Stimulated activated CD4-positive, alpha-beta T cell treated with anti-CD3 and anti-CD28 coated beads, Interleukin-1b, Interleukin-23, amount 100 ng/mL, for 48 hours (primary cell): ENCODE measurements around the gene DCDC2.
A peak's percentile ranks its signal among the peaks of the same experiment; 100 is the strongest.
"Not testable (repeated sequence)": the region's sequence is repeated elsewhere in the genome, so short reads cannot be mapped to it uniquely, and the experiment has no call there.

Source experiments
- DNase-seq: peaks from one replicate; pipeline ENCODE4 v3.0.0-alpha.2; 2020

The DCDC2 gene

DNA sequence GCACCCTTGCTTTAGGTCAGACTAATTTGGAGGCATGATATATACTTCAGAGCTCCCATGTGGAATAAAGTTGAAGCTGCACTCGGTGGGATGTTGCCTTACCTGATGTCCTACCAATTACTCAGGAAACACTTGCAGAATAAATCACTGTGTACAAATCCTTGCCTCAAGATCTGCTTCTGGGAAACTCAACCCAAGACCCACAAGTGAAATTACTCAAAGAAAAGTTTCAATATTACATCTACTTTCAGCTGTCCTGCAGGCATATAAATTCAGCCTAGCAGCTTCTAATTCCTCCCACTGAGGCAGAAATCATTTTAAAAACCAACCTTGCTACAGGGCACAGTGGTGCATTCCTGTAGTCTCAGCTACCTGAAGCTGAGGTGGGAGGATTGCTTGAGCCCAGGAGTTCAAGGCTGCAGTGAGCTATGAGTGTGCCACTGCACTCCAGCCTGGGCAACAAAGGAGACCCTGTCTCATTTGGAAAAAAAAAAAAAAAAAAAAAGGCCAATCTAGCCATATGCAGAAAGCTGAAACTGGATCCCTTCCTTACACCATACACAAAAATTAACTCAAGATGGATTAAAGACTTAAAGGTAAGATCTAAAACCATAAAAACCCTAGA, 20.7 kb upstream of the DCDC2 start:
- no peak for DNase-seq

DNA sequence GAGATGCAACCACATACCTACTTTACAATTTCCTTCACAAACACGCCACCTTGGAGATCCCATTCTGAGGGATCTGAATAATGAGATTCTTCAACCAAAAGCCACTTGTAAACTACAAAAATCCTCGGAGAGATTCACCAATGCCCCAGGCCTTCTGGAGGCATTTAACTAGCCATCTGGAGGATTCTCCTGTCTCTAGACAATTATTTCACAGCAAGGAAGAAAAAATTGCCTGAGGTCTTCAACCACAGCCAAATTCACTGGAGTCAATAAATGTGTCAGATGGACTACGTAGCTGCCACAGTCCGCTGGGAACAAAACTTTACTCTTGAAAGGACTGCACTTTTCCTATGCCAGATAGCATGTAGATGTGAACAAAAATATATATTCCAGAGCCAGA, 19.0 kb upstream of the DCDC2 start:
- DNase-seq, result no peak

DNA sequence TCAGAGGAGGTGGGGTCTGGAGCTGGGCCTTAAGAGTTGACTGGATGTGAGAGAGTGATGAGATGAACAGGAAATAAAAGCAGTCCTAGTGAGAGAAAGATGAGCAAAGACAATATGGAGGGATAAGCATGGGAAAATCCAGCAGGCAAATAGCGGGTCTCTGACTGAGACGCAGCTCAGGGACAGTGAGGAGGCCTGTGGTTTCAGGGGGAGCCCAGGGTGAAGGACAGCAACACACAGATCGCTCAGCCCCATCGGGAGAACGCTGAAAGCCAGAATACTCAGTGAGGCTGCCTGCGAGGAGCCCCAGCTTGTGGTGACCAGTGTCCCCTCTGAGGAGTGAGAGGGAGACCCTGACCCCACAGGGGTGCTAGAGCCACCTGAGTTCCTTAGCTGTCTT, 16.8 kb upstream of the DCDC2 start:
- DNase-seq, result no peak

DNA sequence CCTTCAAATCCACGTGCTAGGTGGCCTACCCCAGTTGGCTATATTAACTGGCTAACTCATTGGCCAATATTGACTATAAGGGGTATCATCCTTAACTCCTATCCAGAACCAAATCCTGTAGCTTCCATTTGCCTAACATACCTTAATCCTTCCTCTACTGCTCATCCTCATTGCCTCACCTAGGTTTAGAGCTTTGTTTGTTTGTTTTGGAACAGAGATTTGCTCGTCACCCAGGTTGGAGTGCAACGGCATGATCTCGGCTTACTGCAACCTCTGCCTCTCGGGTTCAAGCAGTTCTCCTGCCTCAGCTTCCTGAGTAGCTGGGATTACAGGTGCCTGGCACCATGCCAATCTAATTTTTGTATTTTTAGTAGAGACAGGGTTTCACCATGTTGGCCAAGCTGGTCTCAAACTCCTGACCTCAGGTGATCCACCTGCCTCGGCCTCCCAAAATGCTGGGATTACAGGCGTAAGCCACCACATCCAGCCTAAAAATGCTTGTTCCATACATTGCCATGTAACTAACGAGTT, 7.3 kb upstream of the DCDC2 start:
- not testable (repeated sequence) for DNase-seq

DNA sequence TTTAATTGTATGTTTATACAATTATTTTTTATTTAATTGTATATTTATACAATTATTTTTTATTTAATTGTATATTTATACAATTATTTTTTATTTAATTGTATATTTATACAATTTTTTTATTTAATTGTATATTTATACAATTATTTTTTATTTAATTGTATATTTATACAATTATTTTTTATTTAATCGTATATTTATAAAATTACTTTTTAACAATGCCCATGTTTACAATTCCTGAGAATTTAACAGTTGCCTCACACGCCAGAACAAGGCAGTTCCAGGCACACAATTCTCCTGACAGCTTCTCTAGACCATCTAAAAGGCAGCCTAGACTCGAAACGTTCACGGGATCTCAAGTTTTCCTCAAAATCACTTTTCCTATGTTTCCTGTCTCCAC, 4.5 kb upstream of the DCDC2 start:
- DNase-seq, result not testable (repeated sequence)

DNA sequence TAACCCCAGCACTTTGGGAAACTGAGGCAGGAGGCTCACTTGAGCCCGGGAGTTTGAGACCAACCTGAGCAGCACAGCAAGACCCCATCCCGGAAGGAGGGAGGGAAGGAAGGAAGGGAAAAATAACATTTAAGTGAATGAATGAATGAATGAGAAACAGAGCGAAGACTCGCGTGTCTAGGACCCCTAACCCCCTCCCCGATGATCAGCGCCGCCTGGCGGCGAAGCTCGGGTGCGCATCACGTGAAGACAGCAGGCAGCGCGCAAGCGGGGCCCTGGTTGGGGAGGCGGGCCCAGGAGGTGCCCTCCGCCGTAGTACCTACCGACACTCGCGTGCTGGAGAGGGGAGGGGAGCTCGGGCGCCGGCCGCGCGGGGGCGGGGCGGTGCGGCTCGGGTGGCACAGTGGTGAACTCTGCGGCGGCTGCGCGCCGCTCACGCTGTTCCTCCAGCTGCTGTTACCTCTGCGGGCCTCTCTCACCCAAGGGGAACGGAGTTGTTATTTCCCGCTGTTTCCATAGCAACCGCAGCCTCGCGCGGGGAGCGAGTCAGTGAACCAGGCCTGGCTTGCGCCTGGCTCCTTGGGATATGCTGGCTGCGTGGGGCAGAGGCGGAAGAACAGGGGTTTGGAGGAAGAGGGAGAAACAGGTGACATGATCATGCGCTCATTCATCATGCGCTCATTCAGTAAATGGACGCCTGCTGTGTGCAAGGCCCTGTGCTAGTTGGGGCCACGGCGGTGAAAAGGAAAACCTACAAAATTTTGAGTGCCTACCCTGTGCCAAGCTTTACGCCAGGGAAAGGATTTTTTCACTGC, 2.0 kb upstream of the DCDC2 start:
- DNase-seq, result peak; percentile 91

DNA sequence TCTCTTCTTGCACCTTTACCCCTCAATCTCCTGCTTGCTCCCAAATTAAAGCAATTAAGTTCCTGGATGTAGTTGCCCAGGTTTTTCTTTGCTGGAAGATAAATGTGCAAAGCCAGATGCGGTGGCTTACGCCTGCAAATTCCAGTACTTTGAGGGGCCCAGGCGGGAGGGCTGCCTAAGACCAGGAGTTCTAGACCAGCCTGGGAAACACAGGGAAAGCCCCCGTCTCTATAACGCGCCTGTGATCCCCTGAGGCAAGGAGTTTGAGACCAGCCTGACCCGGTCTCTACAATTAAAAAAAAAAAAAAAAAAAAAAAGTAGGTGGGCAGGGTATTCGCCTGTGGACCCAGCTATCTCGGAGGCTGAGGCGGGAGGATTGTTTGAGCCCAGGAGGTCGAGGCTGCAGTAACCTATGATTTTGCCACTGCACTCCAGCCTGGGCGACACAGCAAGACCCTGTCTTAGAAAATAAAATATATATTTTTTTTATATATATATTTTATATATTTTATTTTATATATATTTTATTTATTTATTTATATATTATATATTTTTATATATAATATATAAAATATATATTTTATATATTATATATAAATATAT, 461 bp upstream of the DCDC2 start:
- DNase-seq, result no peak

DNA sequence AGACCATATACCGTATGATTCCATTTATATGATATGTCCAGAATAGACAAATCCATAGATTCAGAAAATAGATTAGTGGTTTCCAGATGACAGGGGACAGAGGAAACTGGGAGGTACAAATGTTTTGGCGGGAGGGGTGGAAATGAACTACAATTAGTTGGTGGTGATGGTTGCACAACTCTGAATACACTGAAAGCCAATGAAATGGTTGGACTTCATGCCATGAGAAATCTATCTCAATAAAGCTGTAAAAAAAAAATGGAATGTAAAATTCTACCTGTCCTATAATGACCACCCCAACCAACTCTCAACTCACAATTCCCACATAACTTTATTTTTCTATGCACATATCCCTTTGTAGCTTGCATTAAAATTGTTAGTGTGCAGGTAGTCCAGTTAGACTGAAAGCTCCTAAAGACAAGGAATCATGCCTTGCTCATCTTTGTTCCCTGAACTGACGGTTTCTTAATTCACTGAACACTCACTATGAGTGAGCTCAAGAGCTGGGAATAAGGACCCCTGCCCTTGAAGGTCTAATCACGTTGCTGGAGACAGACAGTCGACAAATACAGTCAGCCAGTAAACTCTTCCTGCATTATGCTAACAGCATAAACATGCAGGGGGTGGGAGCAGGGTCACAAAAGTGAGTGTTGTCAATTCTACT, 1.4 kb downstream of the DCDC2 start:
- DNase-seq, result no peak

DNA sequence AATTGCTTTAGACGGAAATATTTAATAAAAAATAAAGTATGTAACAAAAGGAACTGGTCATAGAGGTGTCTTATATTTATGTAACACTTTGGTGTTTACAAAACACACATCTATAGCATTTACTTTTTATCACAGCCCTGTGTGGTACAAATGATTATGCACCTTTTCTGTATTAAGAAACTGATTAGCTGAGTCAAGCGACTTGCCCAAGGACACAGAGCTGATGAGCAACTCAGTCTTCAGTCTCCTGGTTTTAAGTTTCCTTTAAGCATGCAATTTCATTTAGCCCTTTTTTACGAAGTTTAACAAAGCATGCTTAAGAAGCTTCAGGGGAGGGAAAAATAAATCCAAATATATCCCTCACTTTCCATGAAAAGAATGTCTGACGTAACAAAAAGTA, 2.5 kb downstream of the DCDC2 start:
- DNase-seq, result no peak

DNA sequence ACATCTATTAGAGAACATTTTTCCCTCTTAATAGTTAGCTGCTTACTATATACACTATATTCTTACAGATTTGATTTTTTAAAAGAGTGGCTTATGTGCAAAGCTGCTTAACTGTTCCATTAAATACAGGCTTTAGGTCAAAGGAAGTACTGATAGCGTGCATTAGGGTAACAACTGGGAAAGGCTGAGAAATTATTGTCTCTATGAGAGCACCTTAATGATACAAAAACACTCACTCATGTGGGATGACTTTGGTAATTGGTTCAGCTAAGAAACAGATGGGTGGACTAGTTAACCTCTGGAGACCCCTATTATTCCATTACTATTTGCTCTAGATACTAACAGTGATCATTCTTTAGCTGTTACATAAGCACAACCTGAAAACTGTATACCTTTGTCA, 4.0 kb downstream of the DCDC2 start:
- no peak for DNase-seq

DNA sequence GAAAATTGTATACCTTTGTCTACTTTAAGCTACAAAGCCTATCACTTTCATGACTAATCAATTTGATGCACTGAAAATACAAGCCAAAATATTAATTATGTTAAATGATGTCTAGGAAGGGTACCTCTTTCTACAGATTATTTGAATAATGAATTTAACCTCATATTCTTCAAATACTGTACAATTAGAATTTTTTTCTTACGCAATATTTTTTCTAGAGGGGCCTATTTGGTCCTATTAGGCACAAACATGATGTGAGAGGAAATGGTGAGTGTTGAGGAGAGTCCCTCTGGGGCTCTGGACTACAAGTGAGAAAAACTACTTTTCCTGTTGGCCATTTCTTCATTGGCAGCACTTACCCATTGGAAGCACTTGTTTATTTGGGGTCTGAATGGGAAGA, 5.4 kb downstream of the DCDC2 start:
- no peak for DNase-seq

DNA sequence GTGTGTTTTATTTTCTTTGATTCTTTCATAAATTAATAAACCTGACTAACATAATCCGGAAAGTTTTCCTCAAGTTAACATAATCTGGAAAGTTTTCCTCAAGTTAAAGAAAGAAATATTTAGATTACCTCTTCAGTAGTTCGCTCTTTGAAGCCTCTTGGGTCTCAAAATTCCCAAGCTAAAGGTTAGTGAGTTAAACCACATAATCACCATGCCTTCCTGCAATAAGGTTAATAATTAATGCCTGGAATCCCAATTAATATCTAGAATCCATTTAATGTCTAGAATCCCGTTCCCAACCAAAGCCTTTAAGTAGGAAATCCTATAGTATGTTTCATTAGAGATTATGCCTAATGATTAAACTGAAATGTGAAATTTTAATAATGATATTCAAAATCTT, 12.9 kb downstream of the DCDC2 start:
- DNase-seq, result no peak

DNA sequence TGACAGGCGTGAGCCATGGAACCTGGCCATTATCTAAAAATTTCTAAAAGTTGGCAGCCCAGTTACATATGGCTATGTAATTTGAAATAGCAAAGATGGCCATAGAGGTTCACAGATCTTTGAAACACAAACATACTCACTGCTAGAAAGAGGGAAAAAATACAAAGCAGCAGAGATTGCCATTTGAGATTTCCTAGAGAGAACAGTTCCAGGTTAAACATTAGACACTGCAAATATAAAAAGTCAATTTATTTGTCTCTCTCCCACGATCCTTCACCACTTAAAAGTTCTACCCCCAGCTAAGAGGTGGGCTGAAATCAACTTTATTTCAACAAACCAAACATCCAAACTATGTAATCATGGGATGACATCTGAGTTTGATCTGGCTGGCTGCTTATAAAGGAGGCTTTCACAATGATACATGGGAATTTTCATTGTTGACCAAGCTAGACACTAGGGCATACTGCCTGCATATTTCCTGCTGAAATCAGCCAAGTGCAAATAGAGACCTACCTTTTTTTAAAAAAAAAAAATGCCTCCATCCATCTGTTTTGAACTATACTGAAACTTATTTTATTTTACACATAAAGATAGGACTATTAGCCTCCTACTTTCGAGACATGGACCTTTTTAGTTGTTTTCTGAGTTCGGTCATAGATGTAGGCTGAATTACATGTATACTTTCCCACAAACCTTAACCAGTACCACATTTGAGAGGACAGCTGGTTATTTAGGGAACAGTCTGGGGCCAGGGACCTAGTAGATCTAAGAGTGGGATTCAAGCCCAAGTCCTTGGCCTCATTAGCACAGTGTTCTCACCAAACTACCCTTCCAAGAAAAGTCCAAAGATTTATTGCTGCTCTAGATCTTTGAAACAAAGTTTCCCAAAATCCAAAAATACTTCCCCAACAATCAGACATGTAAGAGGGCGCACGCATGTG, 16.6 kb downstream of the DCDC2 start:
- no peak for DNase-seq

DNA sequence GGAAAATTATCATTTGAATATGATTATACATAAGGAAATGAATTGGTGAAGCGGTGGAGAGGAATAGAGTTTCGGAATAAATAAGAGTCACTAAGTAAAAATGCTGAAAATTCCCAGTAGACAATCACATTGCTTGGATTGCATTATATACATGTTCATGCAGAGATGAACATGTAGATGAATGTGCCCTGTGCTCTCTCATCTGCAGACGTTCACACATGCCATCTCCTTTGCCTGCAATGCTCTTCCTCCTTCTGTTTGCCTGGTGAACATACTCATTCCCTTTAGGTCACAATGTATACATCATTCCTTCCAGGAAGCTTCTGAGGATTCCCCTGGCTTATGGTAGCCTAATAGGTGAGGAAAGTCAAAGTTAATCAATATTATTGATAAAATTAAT, 17.9 kb downstream of the DCDC2 start:
- DNase-seq, result no peak

DNA sequence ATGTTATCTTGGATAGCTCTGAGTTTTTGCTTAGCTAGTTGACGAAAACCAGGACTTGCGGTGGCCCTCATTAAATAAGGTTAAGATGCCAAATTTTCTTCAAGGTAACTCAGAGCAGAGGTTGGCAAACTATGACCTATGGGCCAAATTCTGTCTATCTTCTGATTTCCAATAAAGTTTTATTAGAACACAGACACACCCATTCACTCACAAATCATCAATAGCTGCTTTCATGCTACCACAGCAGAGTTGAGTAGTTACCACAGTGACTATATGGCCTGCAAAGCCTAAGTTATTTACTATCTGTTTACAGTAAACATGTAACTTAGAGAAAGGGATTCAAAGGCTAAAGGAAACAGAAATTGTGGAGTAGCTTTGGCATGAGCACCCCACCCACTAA, 23.6 kb downstream of the DCDC2 start:
- no peak for DNase-seq

DNA sequence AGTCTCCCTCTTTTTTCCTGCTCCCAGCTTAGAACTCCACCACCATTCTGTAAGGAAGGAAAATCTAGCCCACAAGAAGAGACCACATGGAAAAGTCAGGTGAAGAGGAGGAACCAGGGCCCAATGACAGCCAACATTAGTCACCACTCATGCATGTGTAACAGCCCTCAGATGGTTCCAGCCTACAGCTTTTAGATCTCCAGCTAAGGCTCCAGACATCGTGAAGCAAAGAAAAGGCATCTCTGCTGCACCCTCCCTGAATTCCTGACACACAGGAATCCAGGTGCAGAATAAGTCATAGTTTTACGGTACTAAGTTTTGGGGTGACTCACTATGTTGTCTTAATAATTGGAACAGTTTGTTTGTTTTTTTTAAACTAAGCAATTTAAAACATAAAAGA, 25.5 kb downstream of the DCDC2 start:
- DNase-seq, result no peak

DNA sequence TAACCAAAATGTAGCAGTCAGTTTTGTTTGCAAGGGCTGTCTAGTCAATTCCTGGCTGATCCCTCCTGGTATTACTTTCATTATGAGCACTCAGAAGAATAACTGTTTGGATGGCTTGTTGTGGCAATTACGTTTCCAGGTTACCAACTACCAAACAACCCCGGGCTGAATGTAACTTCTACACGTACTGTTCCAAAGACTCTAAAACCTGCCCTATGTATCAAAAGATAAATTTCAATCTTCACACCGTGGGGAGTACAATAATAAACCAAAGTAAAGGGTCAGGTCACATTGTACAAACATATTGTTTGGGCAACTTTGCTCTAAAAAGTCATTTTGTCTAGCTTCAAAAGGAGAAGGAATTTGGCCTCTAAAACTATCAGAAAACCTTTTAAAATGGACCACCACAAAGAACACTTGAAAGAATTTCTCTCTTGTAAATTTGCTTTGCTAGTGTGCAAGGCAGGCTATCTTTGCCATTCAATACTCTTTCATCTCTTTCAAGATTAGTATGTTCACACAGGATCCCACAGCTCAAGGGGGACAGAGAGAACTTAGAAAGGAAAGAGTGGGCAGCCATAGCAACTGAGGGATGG, 27.6 kb downstream of the DCDC2 start:
- no peak for DNase-seq

DNA sequence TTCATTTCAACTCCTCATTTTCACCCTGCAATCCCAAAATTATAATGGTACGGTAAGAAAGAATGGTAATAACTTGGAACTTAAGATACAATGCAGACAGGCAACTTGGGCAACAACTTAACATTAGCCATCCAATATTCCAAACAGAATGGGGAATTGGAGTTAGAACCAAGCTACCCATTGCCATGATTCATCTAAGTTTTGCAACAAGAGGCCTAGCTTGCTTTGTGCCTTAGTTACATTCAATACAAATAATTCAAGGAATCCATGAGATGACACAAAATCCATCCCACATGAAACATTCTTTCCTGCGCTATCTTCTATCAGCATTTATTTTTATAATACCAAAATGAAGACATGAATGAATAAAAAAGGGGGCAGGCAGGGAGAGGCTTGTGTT, 28.4 kb downstream of the DCDC2 start:
- no peak for DNase-seq

DNA sequence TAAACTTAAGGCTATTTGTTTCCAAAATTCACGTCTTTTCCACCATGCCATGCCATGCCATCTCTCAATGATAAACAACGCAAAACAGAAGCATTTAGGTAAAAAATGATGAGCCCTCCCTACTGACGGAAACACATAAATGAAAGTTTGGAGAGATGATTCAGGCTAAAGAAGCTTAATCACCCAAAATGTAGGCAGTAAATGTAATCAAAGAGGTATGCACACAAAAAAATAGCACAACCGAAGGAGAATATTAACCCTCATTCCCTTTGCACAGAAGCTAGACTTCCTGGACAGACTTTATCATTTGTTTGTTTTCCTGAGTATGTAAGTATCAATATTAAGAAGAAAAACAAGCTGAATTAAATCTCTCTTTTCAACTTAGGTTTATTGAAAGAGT, 28.8 kb downstream of the DCDC2 start:
- no peak for DNase-seq

DNA sequence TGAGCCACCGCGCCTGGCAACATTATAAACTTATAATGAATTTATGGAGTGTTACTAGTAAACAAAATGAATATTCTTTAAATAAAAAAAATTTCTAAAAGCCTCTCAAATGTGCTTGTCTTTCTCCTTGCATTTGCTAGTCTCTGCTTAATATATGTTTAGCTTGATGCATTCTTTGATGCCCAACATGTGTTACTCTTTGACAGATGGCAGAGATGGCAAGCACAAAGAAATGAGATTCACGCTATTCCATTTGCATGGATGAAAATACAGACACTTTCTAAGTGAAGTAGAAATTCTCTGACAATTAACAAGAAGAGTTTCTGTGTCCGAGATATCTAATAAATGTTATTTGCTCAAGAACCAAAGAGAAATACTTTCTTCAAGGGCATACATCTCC, 30.1 kb downstream of the DCDC2 start:
- no peak for DNase-seq

DNA sequence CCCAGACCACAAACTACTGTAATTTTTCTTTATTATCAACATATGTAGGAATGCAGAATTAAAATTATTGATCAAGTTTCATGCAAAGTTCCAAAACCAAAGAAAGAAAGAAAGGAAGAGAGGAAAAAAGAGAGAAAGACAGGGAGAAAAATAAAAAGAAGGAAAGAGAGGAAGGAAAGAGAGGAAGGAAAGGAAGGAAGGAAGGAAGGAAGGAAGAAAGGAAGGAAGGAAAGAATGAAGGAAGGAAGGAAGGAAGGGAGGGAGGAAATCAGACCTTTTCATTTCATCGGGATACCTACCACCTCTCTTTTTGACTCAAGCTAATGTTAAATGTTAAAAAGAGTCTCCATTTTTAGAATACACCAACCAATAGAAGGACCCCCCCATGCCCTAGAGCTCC, 31.9 kb downstream of the DCDC2 start:
- no peak for DNase-seq

DNA sequence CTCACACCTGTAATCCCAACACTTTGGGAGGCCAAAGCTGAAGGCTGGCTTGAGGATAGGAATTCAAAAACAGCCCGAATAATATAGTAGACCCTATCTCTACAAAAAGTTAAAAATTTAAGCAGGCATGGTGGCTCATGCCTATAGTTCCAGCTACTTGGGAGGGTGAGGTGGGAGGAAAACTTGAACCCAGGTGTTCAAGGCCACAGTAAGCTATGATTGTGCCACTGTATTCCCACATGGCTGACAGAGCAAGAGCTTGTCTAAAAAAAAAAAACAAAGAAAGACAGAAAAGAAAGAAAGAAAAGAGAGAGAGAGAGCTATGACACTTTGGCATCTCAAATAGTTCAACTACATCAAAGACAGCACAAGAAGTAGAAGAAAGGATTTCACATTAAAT, 33.2 kb downstream of the DCDC2 start:
- DNase-seq, result no peak
